Upper lobe of left lung (tissue), 6 donors: ENCODE data around the gene MTFMT. TPM values are rescaled to one million over a fixed set of nuclear protein-coding genes. Genes with fewer than 3 reads are reported as not detected.

ENCODE experiments used
- ATAC-seq, 2 donors: fragments of 200-7000 bp; cut with Tn5 transposase; one replicate each; pipeline ENCODE4 v1.9.1; 2022; ENCODE audit warnings: mild to moderate bottlenecking in 2 of 2, moderate library complexity in 2 of 2; ENCODE audit not compliant: low FRiP score in 2 of 2
- DNase-seq, 2 donors: peaks; one replicate each; pipeline ENCODE4 v3.0.0-alpha.2; 2019 to 2020
- H3K27ac ChIP-seq, 4 donors: fragments of 200-600 bp; sonication (generic); one replicate each; pipeline ENCODE4 v1.5.1; 2016 to 2019
- H3K27me3 ChIP-seq, 4 donors: fragments of 200-600 bp; sonication (generic); one replicate each; pipeline ENCODE4 v1.5.1; 2017 to 2019
- H3K36me3 ChIP-seq, 4 donors: fragments of 200-600 bp; sonication (generic); one replicate each; pipeline ENCODE4 v1.5.1; 2016 to 2019
- H3K4me1 ChIP-seq, 4 donors: fragments of 200-600 bp; sonication (generic); one replicate each; pipeline ENCODE4 v1.5.1; 2018 to 2019
- H3K4me3 ChIP-seq, 4 donors: fragments of 200-600 bp; sonication (generic); one replicate each; pipeline ENCODE4 v1.5.1; 2017 to 2019; ENCODE audit warnings: mild to moderate bottlenecking in 2 of 4, moderate library complexity in 1 of 4
- H3K9me3 ChIP-seq, 4 donors: fragments of 200-600 bp; sonication (generic); one replicate each; pipeline ENCODE4 v1.5.1; 2018 to 2019
- EP300 ChIP-seq, 4 donors: sonication (generic); formaldehyde crosslinking; IDR thresholded peaks; one replicate each; pipeline ENCODE4 v1.5.1; 2017; ENCODE audit warnings: antibody characterized with exemption in 4 of 4, control low read depth in 2 of 4
- POLR2A ChIP-seq, 4 donors: fragments of 450-650 bp; IDR thresholded peaks; one replicate each; pipeline ENCODE4 v1.5.1; 2016 to 2017; ENCODE audit warnings: antibody characterized with exemption in 4 of 4, mild to moderate bottlenecking in 2 of 4
- POLR2AphosphoS5 ChIP-seq, 2 donors: sonication (generic); formaldehyde crosslinking; IDR thresholded peaks; one replicate each; pipeline ENCODE4 v1.5.1; 2017; ENCODE audit warnings: antibody characterized with exemption in 2 of 2
- WGBS, 2 donors: methylation state at CpG; one replicate each; pipeline ENCODE4 v1.1.5; 2017 to 2018; 5-methylcytosine and 5-hydroxymethylcytosine counted together
- total RNA-seq, 6 donors: library from RNA; depleted of rRNA in 4 of 6; stranded (reverse); fragments of >200 nt in 4 of 6; gene quantifications; one replicate each; pipeline versions ENCODE4 v1.1.0 to v1.2.1, GENCODE V29; 2016 to 2021
- TF ChIP-seq, protein P1 (sequence below), 6 experiments: fragments of 450-650 bp in 4 of 6; fragments of 200-600 bp in 2 of 6; sonication (generic) in 2 of 6; IDR thresholded peaks; one replicate each; pipeline ENCODE4 v1.5.1; 2016 to 2019; ENCODE audit warnings: antibody characterized with exemption in 6 of 6
- donor health status: DM: no; HTN: no; CAD: no; lungs with moderate emphysema.
- donor health status: DM: no; HTN: yes; CAD: no; lungs with severe emphysema.

Gene MTFMT
- total RNA-seq, 6 donors from 2014 or later = 15.8 to 35.6 (median 25.5) TPM

DNA sequence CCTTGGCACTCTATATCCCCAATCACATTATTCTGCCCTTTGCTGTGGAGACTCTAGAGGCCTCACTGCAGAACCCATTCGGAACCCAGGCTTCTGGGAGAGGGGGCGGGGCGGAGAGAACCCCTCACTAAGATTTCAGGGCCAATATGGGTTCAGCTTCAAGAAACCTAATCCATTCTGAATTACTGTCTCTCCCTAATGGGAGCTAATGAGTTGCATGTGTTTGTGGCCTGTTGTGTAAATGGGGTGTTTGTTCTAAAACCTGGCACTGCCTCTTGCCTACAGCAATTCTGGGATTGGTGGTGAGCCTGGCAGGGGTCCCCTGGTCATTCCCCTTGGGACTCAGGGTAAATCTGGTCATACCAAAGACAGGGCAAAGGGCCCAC, 39.0 kb upstream of the MTFMT start:
- DNase-seq = no peak
- H3K4me1 ChIP-seq = peaks cover 11 to 18% (median 14%) of the 10 kb centered on the region in 4 donors

DNA sequence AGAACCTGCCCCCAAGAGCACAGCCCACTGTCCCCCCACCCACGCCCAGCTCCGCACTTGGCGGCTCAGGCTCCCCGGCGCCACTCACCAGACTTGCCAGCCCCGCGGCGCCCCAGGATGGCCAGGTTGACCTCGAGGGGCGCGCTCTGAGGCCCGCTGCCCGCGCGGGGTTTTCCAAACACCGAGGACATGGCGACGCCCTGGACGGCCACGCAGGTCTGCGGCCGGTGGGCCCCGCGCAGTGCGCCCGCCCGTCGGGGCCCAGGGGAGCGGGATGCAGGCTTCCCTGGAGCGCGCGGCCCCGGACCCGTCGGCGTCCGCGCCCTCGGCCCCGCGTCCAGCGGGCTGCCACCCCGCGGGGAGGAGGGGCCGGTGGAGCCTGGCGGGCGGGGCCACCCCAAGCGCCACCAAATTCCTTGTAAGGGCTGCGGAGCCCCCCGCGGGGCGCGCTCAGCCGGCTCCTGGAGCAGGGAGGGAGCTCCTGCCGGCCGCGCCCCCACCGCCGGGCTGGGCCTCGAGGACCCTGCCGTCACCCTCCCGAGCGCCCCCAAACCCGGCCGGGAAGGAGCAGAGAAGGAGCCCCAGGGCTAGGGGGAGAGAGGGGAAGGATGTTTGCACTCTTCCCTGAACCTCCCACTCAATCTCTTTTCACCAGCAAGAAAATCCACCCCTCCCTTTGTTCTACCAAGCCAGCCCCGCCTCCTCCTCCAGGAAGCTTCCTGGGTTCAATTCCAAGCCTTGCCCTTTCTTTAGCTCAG, 38.4 kb upstream of the MTFMT start, which contains the start of gene RASL12:
Gene RASL12, minus strand, starts transcription at position 347 of the 758 bp plus-strand sequence. Its CDS starts 156 bp downstream, at position 191.
- peak within 1 kb of the TSS; percentile 83 to 92 (median 90) for H3K27ac ChIP-seq
- DNase-seq = peak in 1 of 2 donors; percentile 88
- H3K4me1 ChIP-seq = peaks cover 11 to 18% (median 14%) of the 10 kb centered on the region in 4 donors
- peaks cover 0 to 13% (median 6%) of the 10 kb centered on the region in 4 donors for H3K27me3 ChIP-seq
- no peaks in the 10 kb centered on the region for H3K36me3 ChIP-seq
- ATAC-seq = peak in 1 of 2 donors; percentile 33
- H3K4me3 ChIP-seq = peak within 1 kb of the TSS; percentile 24 to 54 (median 48)
- TF ChIP-seq POLR2A (IDR thresholded peaks at IDR 0.05) = peak in 2 of 4 donors; percentile 44 to 46
- no peak for TF ChIP-seq EP300 (IDR thresholded peaks at IDR 0.05)
- H3K9me3 ChIP-seq = no peaks in the 10 kb centered on the region
- WGBS, 2 donors = 9 to 17% methylated on average over 3 to 22 of the region's 66 CpGs

More for the DNA sequence above, 39.0 kb upstream of the MTFMT start:
- TF ChIP-seq EP300 (IDR thresholded peaks at IDR 0.05) (no peak), POLR2AphosphoS5 (IDR thresholded peaks at IDR 0.05) (no peak), POLR2A (IDR thresholded peaks at IDR 0.05) (no peak)
- TF ChIP-seq, protein P1, sequence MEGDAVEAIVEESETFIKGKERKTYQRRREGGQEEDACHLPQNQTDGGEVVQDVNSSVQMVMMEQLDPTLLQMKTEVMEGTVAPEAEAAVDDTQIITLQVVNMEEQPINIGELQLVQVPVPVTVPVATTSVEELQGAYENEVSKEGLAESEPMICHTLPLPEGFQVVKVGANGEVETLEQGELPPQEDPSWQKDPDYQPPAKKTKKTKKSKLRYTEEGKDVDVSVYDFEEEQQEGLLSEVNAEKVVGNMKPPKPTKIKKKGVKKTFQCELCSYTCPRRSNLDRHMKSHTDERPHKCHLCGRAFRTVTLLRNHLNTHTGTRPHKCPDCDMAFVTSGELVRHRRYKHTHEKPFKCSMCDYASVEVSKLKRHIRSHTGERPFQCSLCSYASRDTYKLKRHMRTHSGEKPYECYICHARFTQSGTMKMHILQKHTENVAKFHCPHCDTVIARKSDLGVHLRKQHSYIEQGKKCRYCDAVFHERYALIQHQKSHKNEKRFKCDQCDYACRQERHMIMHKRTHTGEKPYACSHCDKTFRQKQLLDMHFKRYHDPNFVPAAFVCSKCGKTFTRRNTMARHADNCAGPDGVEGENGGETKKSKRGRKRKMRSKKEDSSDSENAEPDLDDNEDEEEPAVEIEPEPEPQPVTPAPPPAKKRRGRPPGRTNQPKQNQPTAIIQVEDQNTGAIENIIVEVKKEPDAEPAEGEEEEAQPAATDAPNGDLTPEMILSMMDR (IDR thresholded peaks at IDR 0.05) = no peak
- Histone ChIP-seq H3K9me3 (no peaks in the 10 kb centered on the region), H3K4me3 (peak overlapping the region in 3 of 4 donors; percentile 44 to 54 (median 51)), H3K27me3 (peaks cover 0 to 13% (median 6%) of the 10 kb centered on the region in 4 donors), H3K27ac (peak overlapping the region; percentile 83 to 92 (median 90)), H3K36me3 (no peaks in the 10 kb centered on the region)
- no peak for ATAC-seq
- WGBS, 2 donors = 73 to 87% methylated on average over 3 of the region's 3 CpGs

DNA sequence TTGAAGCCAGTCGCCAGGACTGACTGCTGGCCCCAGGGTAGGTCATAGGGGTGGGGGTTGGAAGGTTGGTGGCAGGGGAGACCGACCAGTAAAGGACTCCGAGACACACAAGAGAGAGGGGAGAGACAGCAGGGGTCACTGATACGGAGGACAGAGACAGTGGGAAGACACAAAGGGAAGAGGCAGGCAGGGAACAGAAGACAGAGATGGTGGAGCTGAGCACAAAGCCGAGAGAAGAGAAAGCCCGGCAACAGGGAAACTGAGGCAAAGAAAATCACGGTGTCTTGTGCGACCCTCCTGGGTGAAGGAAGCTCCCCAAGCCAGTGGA, 37.8 kb upstream of the MTFMT start:
- Histone ChIP-seq H3K36me3 (no peaks in the 10 kb centered on the region), H3K4me3 (peak overlapping the region; percentile 24 to 54 (median 48)), H3K9me3 (no peaks in the 10 kb centered on the region), H3K27ac (peak overlapping the region; percentile 83 to 92 (median 90)), H3K4me1 (peaks cover 11 to 18% (median 14%) of the 10 kb centered on the region in 4 donors), H3K27me3 (peaks cover 0 to 13% (median 6%) of the 10 kb centered on the region in 4 donors)
- ATAC-seq (no peak), DNase-seq (no peak)
- TF ChIP-seq, protein P1 (IDR thresholded peaks at IDR 0.05) = no peak
- TF ChIP-seq POLR2A (IDR thresholded peaks at IDR 0.05) = no peak
- TF ChIP-seq POLR2AphosphoS5 (IDR thresholded peaks at IDR 0.05) = no peak
- TF ChIP-seq EP300 (IDR thresholded peaks at IDR 0.05) = no peak
- WGBS, 2 donors = 30 to 34% methylated on average over 8 of the region's 8 CpGs

DNA sequence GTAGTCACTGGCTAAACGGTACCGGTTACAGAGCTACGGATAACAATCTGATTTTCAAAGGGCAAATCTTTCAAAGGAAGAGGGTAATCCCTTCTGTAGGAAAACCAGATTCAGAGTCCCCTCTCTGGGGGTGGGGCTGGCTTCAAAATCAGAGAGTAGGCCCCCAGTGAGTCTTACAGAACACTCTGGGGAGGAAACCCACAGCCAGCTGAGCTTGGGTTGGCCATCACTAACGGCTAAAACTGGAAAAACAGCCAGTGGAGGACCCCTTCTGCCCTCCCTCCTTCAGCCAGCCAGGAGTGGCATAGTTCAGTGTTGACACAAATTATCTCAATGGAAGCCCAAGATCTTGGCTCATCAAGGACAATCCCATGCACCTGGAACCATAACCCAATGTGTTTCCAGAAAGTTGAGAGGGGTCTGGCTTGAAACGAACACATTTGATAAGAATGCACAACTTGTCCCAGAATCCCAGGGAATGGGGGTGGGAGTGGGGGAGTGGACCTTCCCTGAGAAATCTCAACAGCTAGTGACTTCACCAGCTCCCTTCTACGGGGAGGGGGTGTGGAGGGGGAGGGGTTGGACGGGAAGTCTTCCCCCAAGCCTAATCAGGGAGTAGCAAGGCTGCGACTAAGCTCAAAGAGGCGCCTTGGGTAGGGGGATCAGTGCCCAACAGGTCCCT, 37.3 kb upstream of the MTFMT start:
- Histone ChIP-seq H3K9me3 (no peaks in the 10 kb centered on the region), H3K4me1 (peaks cover 11 to 18% (median 14%) of the 10 kb centered on the region in 4 donors), H3K4me3 (peak overlapping the region; percentile 24 to 54 (median 48)), H3K27me3 (peaks cover 0 to 13% (median 6%) of the 10 kb centered on the region in 4 donors), H3K27ac (peak overlapping the region; percentile 83 to 92 (median 90)), H3K36me3 (no peaks in the 10 kb centered on the region)
- DNase-seq (no peak), ATAC-seq (no peak)
- TF ChIP-seq EP300 (IDR thresholded peaks at IDR 0.05) (no peak), POLR2AphosphoS5 (IDR thresholded peaks at IDR 0.05) (no peak), POLR2A (IDR thresholded peaks at IDR 0.05) (no peak)
- TF ChIP-seq, protein P1 (IDR thresholded peaks at IDR 0.05) = no peak
- WGBS, 2 donors = 33 to 43% methylated on average over 9 of the region's 9 CpGs

DNA sequence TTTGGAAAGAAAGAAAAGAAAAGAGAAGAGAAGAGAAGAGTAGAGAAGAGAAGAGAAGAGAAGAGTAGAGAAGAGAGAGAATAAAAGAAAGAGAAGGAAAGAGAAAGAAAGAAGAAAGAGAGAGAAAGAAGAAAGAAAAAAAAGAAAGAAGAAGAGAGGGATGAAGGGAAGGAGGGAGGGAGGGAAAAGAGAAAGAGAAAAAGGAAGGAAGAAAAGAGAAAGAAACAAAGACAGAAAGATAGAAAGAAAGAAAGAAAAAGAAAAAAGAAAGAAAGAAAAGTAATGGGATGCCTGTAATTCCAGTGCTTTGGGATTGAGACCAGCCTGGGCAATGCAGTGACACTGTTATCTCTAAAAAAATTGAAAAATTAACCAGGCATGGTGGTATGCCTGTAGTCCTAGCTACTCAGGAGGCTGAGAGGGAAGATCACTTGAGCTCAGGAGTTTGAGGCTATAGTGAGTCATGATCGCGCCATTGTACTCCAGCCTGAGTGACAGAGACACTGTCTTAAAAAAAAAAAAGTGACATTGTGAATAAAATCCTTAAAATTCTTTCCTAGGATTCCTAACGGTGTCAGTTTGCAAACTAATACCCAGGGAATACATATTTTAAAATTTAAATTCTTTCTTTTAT, 36.7 kb upstream of the MTFMT start:
- ATAC-seq (no peak), DNase-seq (no peak)
- Histone ChIP-seq H3K4me1 (peaks cover 11 to 18% (median 14%) of the 10 kb centered on the region in 4 donors), H3K9me3 (no peaks in the 10 kb centered on the region), H3K27ac (peak overlapping the region; percentile 83 to 92 (median 90)), H3K4me3 (peak overlapping the region; percentile 6 to 54 (median 48)), H3K36me3 (no peaks in the 10 kb centered on the region), H3K27me3 (peaks cover 0 to 13% (median 6%) of the 10 kb centered on the region in 4 donors)
- WGBS, 2 donors = 55 to 69% methylated on average over 3 of the region's 3 CpGs
- TF ChIP-seq POLR2AphosphoS5 (IDR thresholded peaks at IDR 0.05) (no peak), POLR2A (IDR thresholded peaks at IDR 0.05) (no peak), EP300 (IDR thresholded peaks at IDR 0.05) (no peak)
- TF ChIP-seq, protein P1 (IDR thresholded peaks at IDR 0.05) = no peak
